ENCODE measurements around the gene MFF. TPM values are rescaled to one million over a fixed set of nuclear protein-coding genes. Genes with fewer than 3 reads are reported as not detected.

Gene MFF
- total and polyA plus RNA-seq, 2 donors from 2014 or later = 80.8 to 110 TPM

DNA sequence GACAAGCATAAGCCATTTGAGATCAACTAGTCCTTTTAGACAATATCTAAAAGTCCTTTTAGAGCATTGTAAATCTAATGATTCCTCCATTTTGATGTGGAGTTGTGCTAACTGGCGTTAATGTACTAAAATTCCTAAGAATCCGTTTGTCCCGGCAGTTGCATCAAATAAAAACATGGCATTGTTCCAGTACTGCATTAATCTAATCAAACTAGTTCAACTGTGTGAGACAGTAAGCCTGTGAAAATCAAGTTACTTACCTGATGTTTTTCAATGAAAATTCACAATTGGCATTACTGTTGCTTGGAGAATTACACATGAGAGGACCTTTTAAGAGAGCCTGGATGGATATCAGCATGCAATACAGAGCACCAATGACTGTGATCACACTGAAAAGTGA is 40.8 kb downstream of the MFF start:
- Histone ChIP-seq H3K4me3 (ENCODE audit: low read length in 3 of 3) (no peak overlapping the region), H3K27me3 (ENCODE audit: control insufficient read depth, insufficient read depth, low read length) (no peaks in the 10 kb centered on the region), H3K9me3 (ENCODE audit: control insufficient read depth in 2 of 3, insufficient read depth in 1 of 3, low read length in 3 of 3) (no peaks in the 10 kb centered on the region), H3K4me1 (ENCODE audit: control insufficient read depth in 2 of 3, insufficient read depth in 2 of 3, low read depth in 1 of 3, low read length in 3 of 3) (no peaks in the 10 kb centered on the region), H3K27ac (ENCODE audit: low read depth in 2 of 2, low read length in 2 of 2) (no peak overlapping the region), H3K9ac (ENCODE audit: low read length in 3 of 3) (no peak overlapping the region), H3K36me3 (ENCODE audit: control insufficient read depth in 2 of 3, insufficient read depth in 3 of 3, low read length in 3 of 3) (peaks cover 0 to 1% (median 0%) of the 10 kb centered on the region in 3 donors)
- DNase-seq (no peak), FAIRE-seq (no peak)
- TF ChIP-seq, protein P1, sequence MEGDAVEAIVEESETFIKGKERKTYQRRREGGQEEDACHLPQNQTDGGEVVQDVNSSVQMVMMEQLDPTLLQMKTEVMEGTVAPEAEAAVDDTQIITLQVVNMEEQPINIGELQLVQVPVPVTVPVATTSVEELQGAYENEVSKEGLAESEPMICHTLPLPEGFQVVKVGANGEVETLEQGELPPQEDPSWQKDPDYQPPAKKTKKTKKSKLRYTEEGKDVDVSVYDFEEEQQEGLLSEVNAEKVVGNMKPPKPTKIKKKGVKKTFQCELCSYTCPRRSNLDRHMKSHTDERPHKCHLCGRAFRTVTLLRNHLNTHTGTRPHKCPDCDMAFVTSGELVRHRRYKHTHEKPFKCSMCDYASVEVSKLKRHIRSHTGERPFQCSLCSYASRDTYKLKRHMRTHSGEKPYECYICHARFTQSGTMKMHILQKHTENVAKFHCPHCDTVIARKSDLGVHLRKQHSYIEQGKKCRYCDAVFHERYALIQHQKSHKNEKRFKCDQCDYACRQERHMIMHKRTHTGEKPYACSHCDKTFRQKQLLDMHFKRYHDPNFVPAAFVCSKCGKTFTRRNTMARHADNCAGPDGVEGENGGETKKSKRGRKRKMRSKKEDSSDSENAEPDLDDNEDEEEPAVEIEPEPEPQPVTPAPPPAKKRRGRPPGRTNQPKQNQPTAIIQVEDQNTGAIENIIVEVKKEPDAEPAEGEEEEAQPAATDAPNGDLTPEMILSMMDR (IDR thresholded peaks at IDR 0.05; ENCODE audit: borderline replicate concordance, extremely low read depth, insufficient read depth) = no peak
- intact Hi-C loops (cut with DNase I) = no loop called here

DNA sequence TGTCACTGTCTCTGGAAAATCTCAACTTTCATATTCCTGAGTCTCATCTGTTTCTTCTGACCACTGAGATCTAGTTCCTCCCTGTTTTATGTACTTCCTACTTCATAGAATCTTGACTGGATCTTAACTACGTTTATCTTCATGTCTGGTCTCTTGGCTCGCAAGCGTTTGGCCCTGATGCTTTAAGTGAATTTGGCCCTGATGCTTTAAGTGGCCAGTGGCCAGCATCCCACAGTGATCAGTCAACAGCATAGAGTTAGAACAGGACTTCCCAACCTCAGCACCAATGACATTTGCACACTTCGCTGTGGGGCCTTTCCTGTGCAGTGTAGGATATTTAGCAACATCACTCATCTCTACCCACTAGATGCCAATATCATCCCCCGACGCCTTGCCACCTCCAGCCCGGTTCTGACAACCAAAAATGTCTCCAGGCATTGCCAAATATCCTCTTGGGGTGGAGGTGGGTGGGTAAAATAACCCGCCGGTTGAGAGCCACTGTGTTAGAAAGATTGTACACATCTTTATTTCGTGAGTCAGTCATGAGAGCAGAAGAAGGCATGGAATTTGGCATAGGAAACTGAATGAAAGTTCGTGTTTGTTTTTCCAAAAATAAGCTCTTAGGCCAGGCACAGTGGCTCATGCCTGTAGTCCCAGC is 41.8 kb downstream of the MFF start:
- Histone ChIP-seq H3K27me3 (ENCODE audit: control insufficient read depth, insufficient read depth, low read length) (no peaks in the 10 kb centered on the region), H3K9me3 (ENCODE audit: control insufficient read depth in 2 of 3, insufficient read depth in 1 of 3, low read length in 3 of 3) (no peaks in the 10 kb centered on the region), H3K4me3 (ENCODE audit: low read length in 3 of 3) (no peak overlapping the region), H3K9ac (ENCODE audit: low read length in 3 of 3) (no peak overlapping the region), H3K27ac (ENCODE audit: low read depth in 2 of 2, low read length in 2 of 2) (no peak overlapping the region), H3K36me3 (ENCODE audit: control insufficient read depth in 2 of 3, insufficient read depth in 3 of 3, low read length in 3 of 3) (no peaks in the 10 kb centered on the region), H3K4me1 (ENCODE audit: control insufficient read depth in 2 of 3, insufficient read depth in 2 of 3, low read depth in 1 of 3, low read length in 3 of 3) (no peaks in the 10 kb centered on the region)
- FAIRE-seq = no peak
- intact Hi-C loops (cut with DNase I) = no loop called here
- TF ChIP-seq, protein P1 (IDR thresholded peaks at IDR 0.05; ENCODE audit: borderline replicate concordance, extremely low read depth, insufficient read depth) = no peak
- DNase-seq = no peak

DNA sequence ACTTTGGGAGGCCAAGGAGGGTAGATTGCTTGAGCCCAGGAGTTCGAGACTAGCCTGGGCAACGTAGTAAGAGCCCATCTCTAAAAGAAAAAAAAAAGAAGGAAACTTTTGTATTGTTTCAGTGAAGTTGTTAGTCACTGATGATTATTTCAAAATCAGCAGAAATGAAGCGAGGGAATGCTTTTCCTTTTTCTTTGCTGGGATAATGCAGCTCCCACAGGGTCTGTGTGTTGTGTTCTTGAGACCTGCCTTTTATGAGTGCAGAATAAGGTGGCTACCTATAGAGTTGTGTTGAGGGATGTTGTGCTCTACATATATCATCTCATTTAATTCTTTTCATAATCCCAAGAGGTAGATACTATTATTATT is 42.4 kb downstream of the MFF start:
- FAIRE-seq (no peak), DNase-seq (no peak)
- no peak overlapping the region for H3K27ac ChIP-seq (ENCODE audit: low read depth in 2 of 2, low read length in 2 of 2)
- TF ChIP-seq, protein P1 (IDR thresholded peaks at IDR 0.05; ENCODE audit: borderline replicate concordance, extremely low read depth, insufficient read depth) = no peak
- no peak overlapping the region for H3K9ac ChIP-seq (ENCODE audit: low read length in 3 of 3)
- no peaks in the 10 kb centered on the region for H3K36me3 ChIP-seq (ENCODE audit: control insufficient read depth in 2 of 3, insufficient read depth in 3 of 3, low read length in 3 of 3)
- no peaks in the 10 kb centered on the region for H3K9me3 ChIP-seq (ENCODE audit: control insufficient read depth in 2 of 3, insufficient read depth in 1 of 3, low read length in 3 of 3)
- H3K27me3 ChIP-seq (ENCODE audit: control insufficient read depth, insufficient read depth, low read length) = no peaks in the 10 kb centered on the region
- no peak overlapping the region for H3K4me3 ChIP-seq (ENCODE audit: low read length in 3 of 3)
- intact Hi-C loops (cut with DNase I) = no loop called here
- no peaks in the 10 kb centered on the region for H3K4me1 ChIP-seq (ENCODE audit: control insufficient read depth in 2 of 3, insufficient read depth in 2 of 3, low read depth in 1 of 3, low read length in 3 of 3)

DNA sequence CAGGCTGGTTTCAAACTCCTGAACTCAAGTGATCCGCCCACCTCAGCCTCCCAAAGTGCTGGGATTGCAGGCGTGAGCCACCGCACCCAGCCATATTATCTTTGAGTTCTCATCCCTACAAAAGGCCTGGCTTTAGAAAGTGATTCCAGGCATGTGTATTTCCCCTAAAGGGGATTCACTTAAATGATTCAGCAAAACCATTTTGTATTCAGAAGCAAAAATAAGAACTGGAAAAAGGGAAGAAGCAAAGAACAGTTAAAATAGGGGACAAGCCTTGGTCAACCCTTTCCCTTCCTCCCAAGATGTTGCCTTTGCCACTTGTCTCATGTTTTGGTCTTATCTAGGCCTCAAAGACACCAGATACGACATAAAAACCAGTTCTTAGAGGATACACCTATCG is 43.5 kb downstream of the MFF start:
- intact Hi-C loops (cut with DNase I) = no loop called here

More for the DNA sequence above, 43.5 kb downstream of the MFF start:
- no peak overlapping the region for H3K9ac ChIP-seq (ENCODE audit: low read length in 3 of 3)
- no peak for FAIRE-seq
- H3K4me1 ChIP-seq (ENCODE audit: control insufficient read depth in 2 of 3, insufficient read depth in 2 of 3, low read depth in 1 of 3, low read length in 3 of 3) = no peaks in the 10 kb centered on the region
- no peak overlapping the region for H3K27ac ChIP-seq (ENCODE audit: low read depth in 2 of 2, low read length in 2 of 2)
- DNase-seq = no peak
- TF ChIP-seq, protein P1 (IDR thresholded peaks at IDR 0.05; ENCODE audit: borderline replicate concordance, extremely low read depth, insufficient read depth) = no peak
- H3K27me3 ChIP-seq (ENCODE audit: control insufficient read depth, insufficient read depth, low read length) = no peaks in the 10 kb centered on the region
- H3K9me3 ChIP-seq (ENCODE audit: control insufficient read depth in 2 of 3, insufficient read depth in 1 of 3, low read length in 3 of 3) = no peaks in the 10 kb centered on the region
- H3K4me3 ChIP-seq (ENCODE audit: low read length in 3 of 3) = no peak overlapping the region
- no peaks in the 10 kb centered on the region for H3K36me3 ChIP-seq (ENCODE audit: control insufficient read depth in 2 of 3, insufficient read depth in 3 of 3, low read length in 3 of 3)

Data from kidney (tissue), 14 donors.